Stimulated activated naive CD8-positive, alpha-beta T cell treated with anti-CD3 and anti-CD28 coated beads, Interleukin-15, Interleukin-2, amounts not matched to agents 100 U/mL and 50 U/mL, for 24 hours (primary cell): Measurements from ENCODE around the gene JAGN1.
"Not testable (repeated sequence)": the region's sequence is repeated elsewhere in the genome, so short reads cannot be mapped to it uniquely, and the experiment has no call there.

Experiments used
- ATAC-seq: fragments of 150-1000 bp; cut with Tn5 transposase; one replicate; pipeline ENCODE4 v1.10.0; 2021
- DNase-seq: peaks from one replicate; pipeline ENCODE4 v3.0.0; 2021

JAGN1 gene

GRCh38 chr3:9918261-9919038, 28.0 kb downstream of the JAGN1 start:
- no peak for ATAC-seq

GRCh38 chr3:9928158-9928557, 37.7 kb downstream of the JAGN1 start:
- no peak for DNase-seq
- no peak for ATAC-seq

More at GRCh38 chr3:9918261-9919038, 28.0 kb downstream of the JAGN1 start:
- no peak for DNase-seq

GRCh38 chr3:9930804-9931418, 40.5 kb downstream of the JAGN1 start:
- DNase-seq, result peak; percentile 23
- no peak for ATAC-seq

- no peak for DNase-seq
- ATAC-seq, result no peak
Observed at GRCh38 chr3:9932535-9932842, 42.1 kb downstream of the JAGN1 start.

GRCh38 chr3:9932843-9933560, 42.6 kb downstream of the JAGN1 start:
- ATAC-seq (peak; percentile 88), DNase-seq (peak; percentile 92)

GRCh38 chr3:9933561-9934234, 43.3 kb downstream of the JAGN1 start, which contains the start of gene CRELD1:
CRELD1 (plus strand) TSS chr3:9933834; CDS start chr3:9934439, 605 bp downstream.
- DNase-seq (peak; percentile 97), ATAC-seq (peak; percentile 85)

GRCh38 chr3:9934235-9934621, 43.8 kb downstream of the JAGN1 start:
- DNase-seq, result peak; percentile 22
- ATAC-seq, result no peak

GRCh38 chr3:9934993-9935392, 44.6 kb downstream of the JAGN1 start:
- ATAC-seq (no peak), DNase-seq (no peak)

- DNase-seq (no peak), ATAC-seq (no peak)
Observed at GRCh38 chr3:9935966-9936510, 45.6 kb downstream of the JAGN1 start.

- DNase-seq (no peak), ATAC-seq (no peak)
Observed at GRCh38 chr3:9937486-9938238, 47.3 kb downstream of the JAGN1 start.

GRCh38 chr3:9938966-9939365, 48.6 kb downstream of the JAGN1 start:
- ATAC-seq, result no peak
- no peak for DNase-seq

- not testable (repeated sequence) for ATAC-seq, DNase-seq
Observed at GRCh38 chr3:9939906-9940305, 49.5 kb downstream of the JAGN1 start.

GRCh38 chr3:9940746-9941145, 50.3 kb downstream of the JAGN1 start:
- ATAC-seq, result no peak
- no peak for DNase-seq

GRCh38 chr3:9942164-9942563, 51.8 kb downstream of the JAGN1 start:
- ATAC-seq (no peak), DNase-seq (no peak)

GRCh38 chr3:9942934-9943690, 52.7 kb downstream of the JAGN1 start:
- ATAC-seq (no peak), DNase-seq (no peak)
